ENCODE measurements around the gene RXYLT1.

DNA sequence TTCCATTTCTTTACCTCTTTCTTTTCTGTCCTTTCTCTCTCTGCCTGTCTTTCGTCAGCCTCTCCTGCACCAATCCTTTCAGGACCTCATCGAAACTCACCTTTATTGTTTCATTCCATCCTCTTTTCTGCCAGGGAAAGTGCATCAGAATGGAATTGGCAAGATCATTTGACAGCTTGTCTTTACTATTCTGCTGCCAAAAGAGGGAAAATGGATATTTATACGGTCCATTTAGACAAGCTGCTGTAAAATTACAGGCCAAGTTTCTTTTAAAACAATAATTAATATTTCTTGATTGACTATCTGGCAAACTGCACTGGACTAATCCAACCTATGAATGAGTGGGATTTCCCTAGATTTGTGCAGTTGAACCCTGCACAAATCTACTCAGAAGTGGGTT is 57.2 kb downstream of the RXYLT1 start:
- TF ChIP-seq, protein P1, sequence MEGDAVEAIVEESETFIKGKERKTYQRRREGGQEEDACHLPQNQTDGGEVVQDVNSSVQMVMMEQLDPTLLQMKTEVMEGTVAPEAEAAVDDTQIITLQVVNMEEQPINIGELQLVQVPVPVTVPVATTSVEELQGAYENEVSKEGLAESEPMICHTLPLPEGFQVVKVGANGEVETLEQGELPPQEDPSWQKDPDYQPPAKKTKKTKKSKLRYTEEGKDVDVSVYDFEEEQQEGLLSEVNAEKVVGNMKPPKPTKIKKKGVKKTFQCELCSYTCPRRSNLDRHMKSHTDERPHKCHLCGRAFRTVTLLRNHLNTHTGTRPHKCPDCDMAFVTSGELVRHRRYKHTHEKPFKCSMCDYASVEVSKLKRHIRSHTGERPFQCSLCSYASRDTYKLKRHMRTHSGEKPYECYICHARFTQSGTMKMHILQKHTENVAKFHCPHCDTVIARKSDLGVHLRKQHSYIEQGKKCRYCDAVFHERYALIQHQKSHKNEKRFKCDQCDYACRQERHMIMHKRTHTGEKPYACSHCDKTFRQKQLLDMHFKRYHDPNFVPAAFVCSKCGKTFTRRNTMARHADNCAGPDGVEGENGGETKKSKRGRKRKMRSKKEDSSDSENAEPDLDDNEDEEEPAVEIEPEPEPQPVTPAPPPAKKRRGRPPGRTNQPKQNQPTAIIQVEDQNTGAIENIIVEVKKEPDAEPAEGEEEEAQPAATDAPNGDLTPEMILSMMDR (IDR thresholded peaks at IDR 0.05): no peak
- no peak for TF ChIP-seq EZH2phosphoT487 (IDR thresholded peaks at IDR 0.05)

Measured in neural progenitor cell (in vitro differentiated cells).